NCI-H2227 (cell line): Measurements from ENCODE around the gene NUDT17.
A peak's percentile ranks its signal among the peaks of the same experiment; 100 is the strongest.

Source experiments
- DNase-seq: peaks from one replicate; lab custom pipeline; 2025; ENCODE audit not compliant: unreplicated experiment; lab: John Stamatoyannopoulos, UW

NUDT17 gene

GRCh38 chr1:145887631-145888030 lies 42.2 kb downstream of the NUDT17 start:
- DNase-seq, result no peak

DNA sequence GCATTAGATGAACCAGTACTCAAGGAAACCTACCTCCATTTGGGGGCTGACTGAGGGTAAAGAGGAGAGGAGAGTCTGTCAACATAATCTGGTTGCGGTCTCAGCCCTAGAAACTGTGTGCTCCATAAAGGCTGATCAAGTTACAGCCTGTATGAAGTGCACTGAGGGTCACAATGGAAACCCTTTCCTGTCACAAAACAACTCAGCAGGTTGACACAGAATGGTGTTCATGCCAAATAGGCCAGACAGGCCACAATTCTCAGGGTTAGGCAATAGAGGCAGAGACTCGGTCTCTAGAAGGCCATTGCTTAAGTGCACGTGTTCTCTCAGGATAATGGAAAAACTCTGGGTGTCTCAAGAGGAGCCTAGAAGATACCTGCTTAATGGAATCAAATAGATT lies 44.3 kb downstream of the NUDT17 start:
- DNase-seq, result no peak

DNA sequence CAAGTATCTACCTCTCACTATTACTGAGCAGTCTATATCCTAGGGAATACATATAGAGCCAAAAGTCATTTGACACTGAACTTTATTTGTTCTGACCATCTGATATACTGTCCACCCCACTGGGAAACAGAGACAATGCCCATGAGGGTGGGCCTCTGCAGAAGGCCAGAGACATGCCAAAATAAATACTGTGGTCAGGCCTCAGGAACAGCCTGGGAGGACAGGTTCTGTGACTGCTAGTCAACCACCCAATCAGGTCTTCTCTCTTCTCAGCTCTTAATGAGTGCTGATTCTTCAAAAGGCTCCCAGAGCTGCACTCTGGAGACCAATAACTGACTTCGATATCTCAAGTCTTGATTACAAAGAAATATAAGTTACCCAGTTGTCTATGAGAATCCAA lies 45.7 kb downstream of the NUDT17 start:
- DNase-seq, result no peak

- DNase-seq, result peak; percentile 96
Measured at GRCh38 chr1:145891587-145892485, 46.4 kb downstream of the NUDT17 start.

GRCh38 chr1:145892486-145893087 lies 47.2 kb downstream of the NUDT17 start:
- no peak for DNase-seq

- no peak for DNase-seq
Measured at GRCh38 chr1:145893306-145894055, 48.1 kb downstream of the NUDT17 start.

GRCh38 chr1:145895471-145895870 lies 50.0 kb downstream of the NUDT17 start:
- DNase-seq, result no peak

DNA sequence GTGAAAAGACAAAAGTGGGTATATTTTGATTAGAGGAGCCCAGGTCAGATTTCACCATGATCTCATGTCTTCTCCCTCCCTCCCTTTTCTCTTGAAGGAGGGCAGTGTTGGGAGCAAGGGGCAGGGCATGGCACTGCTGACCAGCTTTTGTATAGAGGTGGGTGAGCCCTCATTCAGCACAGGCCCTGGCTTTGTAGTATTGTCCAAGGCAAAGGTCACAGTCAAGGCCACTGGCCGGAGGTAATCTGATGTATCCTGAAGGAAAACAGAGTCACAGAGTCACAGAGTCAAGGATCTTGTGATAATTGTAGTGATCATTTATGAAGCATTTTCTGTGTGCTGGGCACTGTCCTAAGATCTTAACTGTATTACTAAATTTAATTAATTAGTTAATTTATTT lies 52.5 kb downstream of the NUDT17 start:
- DNase-seq, result no peak
